IMR-90 (cell line): ENCODE data around the gene OGA. TPM values are rescaled to one million over a fixed set of nuclear protein-coding genes. Genes with fewer than 3 reads are reported as not detected.

ENCODE experiments used
- ATAC-seq: fragments of 200-7000 bp; cut with Tn5 transposase; 2 replicates; pipeline ENCODE4 v1.9.1; 2020; ENCODE audit warnings: low read depth, mild to moderate bottlenecking, moderate library complexity
- BruUV-seq: library from RNA; stranded (reverse); fragments of 400-500 nt; replicated peaks from 2 replicates; lab custom pipeline; 2021; lab: Mats Ljungman, UMichigan
- CTCF ChIA-PET: fragments of 300-600 bp; formaldehyde crosslinking; extraction: SDS; loops from one replicate; lab custom pipeline; 2021; ENCODE audit warnings: antibody characterized with exemption; lab: Yijun Ruan, JAX
- POLR2A ChIA-PET: fragments of 300-600 bp; sonication (Branson Sonifier 250); formaldehyde crosslinking; loops from one replicate; lab custom pipeline; 2022; ENCODE audit warnings: antibody characterized with exemption; ENCODE audit not compliant: unreplicated experiment; lab: Charles Lee
- DNase-seq: peaks from one replicate; pipeline ENCODE4 v3.0.0; 2013
- H2AFZ ChIP-seq: replicated peaks from 2 replicates; pipeline ENCODE3; 2013; ENCODE audit warnings: low read length, mild to moderate bottlenecking; ENCODE audit not compliant: poor library complexity
- H2AK5ac ChIP-seq: 2 replicates; pipeline ENCODE4 v1.6.1; 2013; ENCODE audit warnings: low read depth, low read length, inconsistent platforms
- H2AK9ac ChIP-seq: replicated peaks from 2 replicates; pipeline ENCODE3; 2013; ENCODE audit warnings: mild to moderate bottlenecking, low read depth, low read length, moderate library complexity; ENCODE audit not compliant: poor library complexity
- H2BK120ac ChIP-seq: 2 replicates; pipeline ENCODE4 v1.6.1; 2013; ENCODE audit warnings: low read depth, low read length, inconsistent platforms
- H2BK15ac ChIP-seq: 3 replicates; pipeline ENCODE4 v1.6.1; 2013; ENCODE audit warnings: low read depth, low read length, inconsistent platforms
- H2BK20ac ChIP-seq: 2 replicates; pipeline ENCODE4 v1.6.1; 2013; ENCODE audit warnings: low read depth, mild to moderate bottlenecking, inconsistent platforms, low read length, moderate library complexity
- H2BK5ac ChIP-seq: 2 replicates; pipeline ENCODE4 v1.6.1; 2013; ENCODE audit warnings: mild to moderate bottlenecking, low read depth, low read length, inconsistent platforms; ENCODE audit not compliant: poor library complexity, severe bottlenecking
- H3K14ac ChIP-seq: replicated peaks from 2 replicates; pipeline ENCODE4 v1.6.1; 2013; ENCODE audit warnings: low read depth, low read length, inconsistent platforms
- H3K18ac ChIP-seq: 2 replicates; pipeline ENCODE4 v1.6.1; 2013; ENCODE audit warnings: low read depth, low read length, control low read depth
- H3K23ac ChIP-seq: 2 replicates; pipeline ENCODE4 v1.6.1; 2013; ENCODE audit warnings: low read depth, low read length, inconsistent platforms
- H3K27ac ChIP-seq: 2 replicates; pipeline ENCODE4 v1.5.1; 2013; ENCODE audit warnings: mild to moderate bottlenecking, control low read depth, low read length; ENCODE audit not compliant: insufficient read depth
- H3K27me3 ChIP-seq: 2 replicates; pipeline ENCODE4 v1.6.1; 2013; ENCODE audit warnings: low read length; ENCODE audit not compliant: control insufficient read depth, insufficient read depth
- H3K36me3 ChIP-seq: 2 replicates; pipeline ENCODE4 v1.6.1; 2013; ENCODE audit warnings: low read length, mixed read lengths; ENCODE audit not compliant: control insufficient read depth, insufficient read depth
- H3K4ac ChIP-seq: 2 replicates; pipeline ENCODE4 v1.6.1; 2013; ENCODE audit warnings: low read depth, low read length, inconsistent platforms
- H3K4me1 ChIP-seq: 2 replicates; pipeline ENCODE4 v1.6.1; 2013; ENCODE audit warnings: low read length, mixed read lengths; ENCODE audit not compliant: control insufficient read depth, insufficient read depth
- H3K4me2 ChIP-seq: 2 replicates; pipeline ENCODE4 v1.6.1; 2013; ENCODE audit warnings: low read depth, mild to moderate bottlenecking, control low read depth, low read length, moderate library complexity
- H3K4me3 ChIP-seq: 2 replicates; pipeline ENCODE4 v1.5.1; 2013; ENCODE audit warnings: low read depth, mild to moderate bottlenecking, control low read depth, low read length, moderate library complexity; ENCODE audit not compliant: insufficient read depth
- H3K56ac ChIP-seq: 2 replicates; pipeline ENCODE4 v1.6.1; 2013; ENCODE audit warnings: low read length, inconsistent platforms; ENCODE audit not compliant: insufficient read depth; ENCODE audit errors: extremely low read depth
- H3K79me1 ChIP-seq, 2 experiments: 2 replicates each; pipeline ENCODE4 v1.6.1; 2013; ENCODE audit warnings: low read length in 2 of 2, inconsistent platforms in 1 of 2, low read depth in 1 of 2
- H3K9ac ChIP-seq: 2 replicates; pipeline ENCODE4 v1.6.1; 2013; ENCODE audit warnings: low read depth, low read length, control low read depth
- H3K9me1 ChIP-seq: 2 replicates; pipeline ENCODE4 v1.6.1; 2013; ENCODE audit warnings: low read length, inconsistent platforms; ENCODE audit not compliant: insufficient read depth
- H3K9me3 ChIP-seq: 2 replicates; pipeline ENCODE4 v1.6.1; 2013; ENCODE audit warnings: low read length; ENCODE audit not compliant: control insufficient read depth, insufficient read depth
- H4K20me1 ChIP-seq: 2 replicates; pipeline ENCODE4 v1.6.1; 2013; ENCODE audit warnings: low read length, inconsistent platforms; ENCODE audit not compliant: insufficient read depth
- H4K5ac ChIP-seq: 2 replicates; pipeline ENCODE4 v1.6.1; 2013; ENCODE audit warnings: mild to moderate bottlenecking, low read depth, low read length, control low read depth
- H4K8ac ChIP-seq, 2 experiments: 2 replicates each; pipeline ENCODE4 v1.6.1; 2013; ENCODE audit warnings: low read depth in 2 of 2, low read length in 2 of 2, control low read depth in 1 of 2, inconsistent platforms in 1 of 2
- H4K91ac ChIP-seq: 2 replicates; pipeline ENCODE4 v1.6.1; 2013; ENCODE audit warnings: low read depth, low read length, inconsistent platforms; ENCODE audit not compliant: insufficient read depth
- BHLHE40 ChIP-seq: fragments of 150-350 bp; IDR thresholded peaks from 2 replicates; pipeline ENCODE4 v1.6.1; 2016; ENCODE audit warnings: mild to moderate bottlenecking, low read depth, low read length
- CEBPB ChIP-seq: IDR thresholded peaks from 2 replicates; pipeline ENCODE4 v1.6.1; 2012; ENCODE audit warnings: low read depth, low read length, improper control_type of control experiment
- CHD1 ChIP-seq: IDR thresholded peaks from 2 replicates; pipeline ENCODE4 v1.6.1; 2012; ENCODE audit warnings: low read depth, low read length, improper control_type of control experiment
- CTCF ChIP-seq: conservative IDR thresholded peaks from 2 replicates; pipeline ENCODE4 v1.5.1; 2012; ENCODE audit warnings: mild to moderate bottlenecking, low read depth, low read length, improper control_type of control experiment
- ELK1 ChIP-seq: fragments of 150-350 bp; IDR thresholded peaks from 2 replicates; pipeline ENCODE4 v1.6.1; 2016; ENCODE audit warnings: low read depth, mild to moderate bottlenecking, low read length, moderate library complexity, borderline replicate concordance
- FOS ChIP-seq: fragments of 150-350 bp; IDR thresholded peaks from 2 replicates; pipeline ENCODE4 v1.6.1; 2016; ENCODE audit warnings: low read depth, low read length
- MAFK ChIP-seq: IDR thresholded peaks from 2 replicates; pipeline ENCODE4 v1.6.1; 2012; ENCODE audit warnings: low read depth, low read length, improper control_type of control experiment
- MAZ ChIP-seq: IDR thresholded peaks from 2 replicates; pipeline ENCODE4 v1.6.1; 2012; ENCODE audit warnings: low read depth, mild to moderate bottlenecking, low read length, improper control_type of control experiment, moderate library complexity, borderline replicate concordance
- MXI1 ChIP-seq: IDR thresholded peaks from 2 replicates; pipeline ENCODE4 v1.6.1; 2012; ENCODE audit warnings: low read depth, mild to moderate bottlenecking, low read length, moderate library complexity, borderline replicate concordance
- NFE2L2 ChIP-seq: fragments of 150-350 bp; IDR thresholded peaks from 2 replicates; pipeline ENCODE4 v1.6.1; 2016; ENCODE audit warnings: low read depth, mild to moderate bottlenecking, low read length
- POLR2A ChIP-seq: IDR thresholded peaks from 2 replicates; pipeline ENCODE4 v1.6.1; 2012; ENCODE audit warnings: mild to moderate bottlenecking, low read depth, low read length
- RCOR1 ChIP-seq: IDR thresholded peaks from 2 replicates; pipeline ENCODE4 v1.6.1; 2012; ENCODE audit warnings: mild to moderate bottlenecking, low read length, improper control_type of control experiment; ENCODE audit not compliant: insufficient replicate concordance
- SMC3 ChIP-seq: fragments of 150-350 bp; IDR thresholded peaks from 2 replicates; pipeline ENCODE4 v1.6.1; 2016; ENCODE audit warnings: low read depth, mild to moderate bottlenecking, antibody characterized with exemption, low read length, moderate library complexity
- USF2 ChIP-seq: fragments of 150-350 bp; IDR thresholded peaks from 2 replicates; pipeline ENCODE4 v1.6.1; 2017; ENCODE audit warnings: mild to moderate bottlenecking, antibody characterized with exemption, low read length, low read depth
- WGBS, 2 experiments: methylation state at CpG; one replicate each; pipeline versions ENCODE4 v1.1.5 to v1.1.7; 2013; ENCODE audit warnings: missing lambda C conversion rate in 2 of 2; ENCODE audit not compliant: insufficient read length in 1 of 2; ENCODE audit errors: extremely low coverage in 2 of 2; 5-methylcytosine and 5-hydroxymethylcytosine counted together
- dilution Hi-C: fragments of 300-500 bp; cut with HindIII; formaldehyde crosslinking; loops from one replicate; pipeline ENCODE4 v1.14.3; 2018; ENCODE audit warnings: low sequenced_read_pairs; ENCODE audit not compliant: unreplicated experiment
- in situ Hi-C: fragments of 300-500 bp; cut with MboI; formaldehyde crosslinking; loops from 3 replicates; pipeline ENCODE4 v1.14.3; 2019; ENCODE audit warnings: low sequenced_read_pairs, inconsistent platforms, mixed read lengths
- intact Hi-C: fragments of 100-400 bp; cut with micrococcal nuclease; formaldehyde crosslinking; loops from 2 replicates; pipeline ENCODE4 v1.10.0; 2022
- polyA plus RNA-seq, 3 experiments: library from polyadenylated mRNA; depleted of rRNA; stranded (reverse); fragments of >200 nt; gene quantifications; 2 replicates each; pipeline ENCODE4 v1.2.3, GENCODE V29; 2012; ENCODE audit warnings: low replicate concordance in 1 of 3
- total RNA-seq: library from RNA; depleted of rRNA; stranded (reverse); fragments of >200 nt; gene quantifications from 2 replicates; pipeline ENCODE4 v1.2.3, GENCODE V29; 2012

Gene OGA
- total and polyA plus RNA-seq, 2 of the 4 experiments (the other 2 are of a cell fraction), result 42.5 to 62.9 TPM

- Histone ChIP-seq H3K4ac (no peak overlapping the region), H3K36me3 (no peaks in the 10 kb centered on the region), H3K18ac (no peak overlapping the region), H4K8ac (no peak overlapping the region), H3K9me3 (no peaks in the 10 kb centered on the region), H3K9ac (no peak overlapping the region), H2AFZ (no peak overlapping the region), H2BK15ac (no peak overlapping the region), H3K4me1 (peaks cover 2% of the 10 kb centered on the region; the same call in 1 of the 2 replicates), H3K23ac (no peak overlapping the region), H3K4me3 (no peak overlapping the region), H4K91ac (no peak overlapping the region), H4K20me1 (peaks cover 1% of the 10 kb centered on the region; the same call in 1 of the 2 replicates), H2BK5ac (no peak overlapping the region), H3K9me1 (no peaks in the 10 kb centered on the region), H3K27ac (no peak overlapping the region), H2BK120ac (no peak overlapping the region), H3K27me3 (peaks cover 88% of the 10 kb centered on the region), H3K56ac (no peak overlapping the region), H3K79me1 (no peaks in the 10 kb centered on the region), H2AK5ac (no peak overlapping the region), H4K5ac (no peak overlapping the region), H2BK20ac (no peak overlapping the region), H2AK9ac (no peak overlapping the region), H3K14ac (no peak overlapping the region), H3K4me2 (no peak overlapping the region)
- intact Hi-C loops (no loop called here), dilution Hi-C loops (no loop called here), in situ Hi-C loops (no loop called here)
- no TSS peak for BruUV-seq
- ATAC-seq, result no peak
- CTCF ChIA-PET, result interaction anchor here (0.7 to 2.6 kb wide), 2 partner anchors 9 to 169 kb away, joined by 3 to 6 read pairs; no protein-coding TSS in a partner anchor
- TF ChIP-seq CTCF (no peak), FOS (no peak), NFE2L2 (no peak), CHD1 (no peak), ELK1 (no peak), USF2 (no peak), SMC3 (no peak), MXI1 (no peak), BHLHE40 (no peak), MAFK (no peak), MAZ (no peak), CEBPB (no peak), RCOR1 (no peak), POLR2A (no peak)
- 45% methylated on average over 3 of the region's 6 CpGs; no CpG with 5 or more reads in 1 of the 2 experiments for WGBS, 2 experiments
- no peak for DNase-seq
- POLR2A ChIA-PET, result no interaction called here
Measured at GRCh38 chr10:101772017-101772894, 46.0 kb downstream of the OGA start.
